B cell (primary cell): Measurements from ENCODE around the gene CILP2. TPM values are rescaled to one million over a fixed set of nuclear protein-coding genes. Genes with fewer than 3 reads are reported as not detected.

Experiments used
- ATAC-seq: fragments of 200-7000 bp; cut with Tn5 transposase; one replicate; pipeline ENCODE4 v1.10.0; 2021; ENCODE audit warnings: low read depth, mild to moderate bottlenecking, moderate number of reproducible peaks, moderate library complexity
- CTCF ChIA-PET: fragments of 350-600 bp; sonication (Branson Sonifier 250); formaldehyde crosslinking; loops from one replicate; lab custom pipeline; 2021; ENCODE audit warnings: antibody characterized with exemption, inconsistent platforms; lab: Charles Lee
- POLR2A ChIA-PET: fragments of 350-600 bp; sonication (Branson Sonifier 250); formaldehyde crosslinking; loops from one replicate; lab custom pipeline; 2021; ENCODE audit warnings: antibody characterized with exemption; lab: Charles Lee
- DNase-seq: peaks from one replicate; pipeline ENCODE4 v3.0.0; 2013
- H2AFZ ChIP-seq: 2 replicates; pipeline ENCODE4 v1.6.1; 2012; ENCODE audit warnings: mild to moderate bottlenecking, low read depth, low read length; ENCODE audit not compliant: insufficient read depth, poor library complexity, severe bottlenecking
- H3K27ac ChIP-seq, 2 donors: 1 replicate in 1 of 2; 2 replicates in 1 of 2; pipeline ENCODE4 v1.5.1; 2012 to 2013; ENCODE audit warnings: low read length in 2 of 2, mild to moderate bottlenecking in 2 of 2, moderate library complexity in 1 of 2
- H3K27me3 ChIP-seq, 4 experiments: fragments of 200-600 bp in 1 of 4; sonication (generic) in 1 of 4; replicated peaks in 1 of 4; 1 replicate in 2 of 4; 2 replicates in 2 of 4; pipeline versions ENCODE4 v1.6.1 to v1.7.0; 2013 to 2016; ENCODE audit warnings: low read length in 3 of 4, mild to moderate bottlenecking in 2 of 4, mixed read lengths in 1 of 4, moderate library complexity in 1 of 4; ENCODE audit not compliant: insufficient read depth in 4 of 4, control insufficient read depth in 3 of 4; ENCODE audit errors: control extremely low read depth in 1 of 4
- H3K36me3 ChIP-seq, 2 experiments: replicated peaks in 1 of 2; 1 replicate in 1 of 2; 2 replicates in 1 of 2; pipeline versions ENCODE4 v1.6.1 to v1.7.1; 2013; ENCODE audit warnings: low read length in 1 of 2; ENCODE audit not compliant: insufficient read depth in 2 of 2, control insufficient read depth in 1 of 2; ENCODE audit errors: control extremely low read depth in 1 of 2, extremely low read depth in 1 of 2
- H3K4me1 ChIP-seq, 2 donors: fragments of 200-600 bp in 1 of 2; sonication (generic) in 1 of 2; 1 replicate in 1 of 2; 2 replicates in 1 of 2; pipeline versions ENCODE4 v1.5.1 to v1.6.1; 2013 to 2017; ENCODE audit warnings: low read length in 2 of 2; ENCODE audit not compliant: control insufficient read depth in 2 of 2, insufficient read depth in 2 of 2
- H3K4me2 ChIP-seq: replicated peaks from 2 replicates; pipeline ENCODE3; 2012; ENCODE audit warnings: mild to moderate bottlenecking, low read depth, low read length; ENCODE audit not compliant: poor library complexity, severe bottlenecking
- H3K4me3 ChIP-seq, 5 experiments: fragments of 200-600 bp in 1 of 5; sonication (generic) in 1 of 5; 1 replicate in 3 of 5; 2 replicates in 2 of 5; pipeline versions ENCODE4 v1.5.1 to v1.7.0; 2011 to 2016; ENCODE audit warnings: low read length in 4 of 5, mild to moderate bottlenecking in 4 of 5, low read depth in 2 of 5, control low read depth in 1 of 5, moderate library complexity in 1 of 5; ENCODE audit not compliant: insufficient read depth in 1 of 5; ENCODE audit errors: control extremely low read depth in 1 of 5, extremely low read depth in 1 of 5
- H3K79me2 ChIP-seq: fragments of 200-600 bp; sonication (generic); one replicate; pipeline ENCODE4 v1.6.0; 2016; ENCODE audit warnings: low read length; ENCODE audit not compliant: control insufficient read depth, insufficient read depth
- H3K9ac ChIP-seq: fragments of 200-600 bp; sonication (generic); 2 replicates; pipeline ENCODE4 v1.6.1; 2017; ENCODE audit warnings: mild to moderate bottlenecking, low read length, moderate library complexity
- H3K9me3 ChIP-seq, 3 donors: one replicate each; pipeline versions ENCODE4 v1.6.1 to v1.7.1; 2013; ENCODE audit warnings: low read length in 2 of 3; ENCODE audit not compliant: control insufficient read depth in 2 of 3, insufficient read depth in 1 of 3; ENCODE audit errors: control extremely low read depth in 1 of 3
- H4K20me1 ChIP-seq: 2 replicates; pipeline ENCODE4 v1.6.0; 2012; ENCODE audit warnings: mild to moderate bottlenecking, low read length; ENCODE audit not compliant: insufficient read depth, control insufficient read depth, poor library complexity, severe bottlenecking
- H3K27ac Mint-ChIP-seq: one replicate; pipeline ENCODE4 v1.8.0; 2021; ENCODE audit warnings: mixed read lengths
- H3K27me3 Mint-ChIP-seq: one replicate; pipeline ENCODE4 v1.8.0; 2021; ENCODE audit warnings: mixed read lengths
- H3K4me1 Mint-ChIP-seq: one replicate; pipeline ENCODE4 v1.8.0; 2021; ENCODE audit warnings: mixed read lengths
- H3K4me3 Mint-ChIP-seq: one replicate; pipeline ENCODE4 v1.8.0; 2021; ENCODE audit warnings: mixed read lengths
- H3K9me3 Mint-ChIP-seq: one replicate; pipeline ENCODE4 v1.8.0; 2022; ENCODE audit warnings: mixed read lengths; ENCODE audit not compliant: insufficient read depth
- CTCF ChIP-seq: fragments of 200-600 bp; IDR thresholded peaks from one replicate; pipeline ENCODE4 v1.8.0; 2022; ENCODE audit warnings: antibody characterized with exemption, mild to moderate bottlenecking
- EZH2 ChIP-seq: IDR thresholded peaks from 2 replicates; pipeline ENCODE4 v1.6.1; 2012; ENCODE audit warnings: borderline replicate concordance, low read depth, mild to moderate bottlenecking, moderate library complexity, low read length; ENCODE audit not compliant: insufficient read depth, poor library complexity, severe bottlenecking
- WGBS: methylation state at CpG from one replicate; pipeline ENCODE4 v1.1.5; 2013; ENCODE audit warnings: missing lambda C conversion rate; ENCODE audit not compliant: insufficient coverage; 5-methylcytosine and 5-hydroxymethylcytosine counted together
- intact Hi-C: fragments of 100-400 bp; cut with micrococcal nuclease; formaldehyde crosslinking; loops from one replicate; pipeline ENCODE4 v1.10.0; 2022
- polyA plus RNA-seq: library from polyadenylated mRNA; depleted of rRNA; stranded (reverse); fragments of >200 nt; gene quantifications from 2 replicates; pipeline ENCODE4 v1.2.3, GENCODE V29; 2012
- total RNA-seq, 2 donors: library from RNA; stranded (reverse); fragments of 120-200 nt in 1 of 2; gene quantifications; 1 replicate in 1 of 2; 2 replicates in 1 of 2; pipeline versions ENCODE4 v1.2.3 to v1.2.4, GENCODE V29; 2013 to 2022

CILP2 gene
- total and polyA plus RNA-seq, 2 donors (not counting 1 experiment from before 2014, with no cell fraction given): 0.04 to 0.12 TPM

- Mint-ChIP-seq H3K4me3 (peak overlapping the region; percentile 71), H3K27ac (no peak overlapping the region)
These were observed 24.4 kb upstream of the CILP2 start for GRCh38 chr19:19513682-19514081.

More at GRCh38 chr19:19513682-19514081, 24.4 kb upstream of the CILP2 start:
- peaks cover 14% of the 10 kb centered on the region for H3K4me1 Mint-ChIP-seq
- Histone ChIP-seq H2AFZ (no peak overlapping the region), H3K9me3 (peaks cover 0 to 17% (median 0%) of the 10 kb centered on the region in 3 donors), H3K79me2 (peaks cover 32% of the 10 kb centered on the region), H3K27me3 (no peaks in the 10 kb centered on the region), H4K20me1 (no peaks in the 10 kb centered on the region), H3K9ac (no peak overlapping the region), H3K4me1 (peaks cover 12 to 23% of the 10 kb centered on the region in 2 donors), H3K4me2 (no peak overlapping the region), H3K4me3 (no peak overlapping the region), H3K36me3 (no peaks in the 10 kb centered on the region), H3K27ac (no peak overlapping the region)
- intact Hi-C loops: loop anchor here (10.0 kb wide), 1 partner anchor 561 kb away; the partner anchor contains the start of gene ZNF90
- H3K9me3 Mint-ChIP-seq: no peaks in the 10 kb centered on the region
- TF ChIP-seq EZH2 (no peak), CTCF (no peak)
- DNase-seq: no peak
- H3K27me3 Mint-ChIP-seq: no peaks in the 10 kb centered on the region
- POLR2A ChIA-PET: no interaction called here
- ATAC-seq: no peak
- WGBS: 91% methylated on average over 17 of the region's 17 CpGs
- CTCF ChIA-PET: no interaction called here
